H1 (cell line): ENCODE data around the gene ADGRL3.

Experiments used
- CHD1 ChIP-seq: IDR thresholded peaks from 2 replicates; pipeline ENCODE4 v1.6.1; 2012; ENCODE audit warnings: low read depth, low read length, improper control_type of control experiment
- EZH2 ChIP-seq: fragments of 200-600 bp; sonication (generic); IDR thresholded peaks from 2 replicates; pipeline ENCODE4 v1.7.1; 2012; ENCODE audit warnings: low read depth, mild to moderate bottlenecking, moderate library complexity, low read length, inconsistent platforms; ENCODE audit not compliant: severe bottlenecking
- FOSL1 ChIP-seq: IDR thresholded peaks from 2 replicates; pipeline ENCODE4 v1.6.1; 2011; ENCODE audit warnings: mild to moderate bottlenecking, low read depth, low read length, moderate library complexity; ENCODE audit not compliant: insufficient read depth
- GABPA ChIP-seq: IDR thresholded peaks from 2 replicates; pipeline ENCODE4 v1.6.1; 2011; ENCODE audit warnings: mild to moderate bottlenecking, low read length, moderate library complexity, borderline replicate concordance; ENCODE audit not compliant: insufficient read depth
- MAX ChIP-seq: IDR thresholded peaks from 2 replicates; pipeline ENCODE4 v1.6.1; 2012; ENCODE audit warnings: inconsistent platforms
- POLR2A ChIP-seq, 2 experiments: IDR thresholded peaks; 1 replicate in 1 of 2; 2 replicates in 1 of 2; pipeline ENCODE4 v1.6.1; 2011; ENCODE audit warnings: low read depth in 2 of 2, low read length in 2 of 2, mild to moderate bottlenecking in 2 of 2; ENCODE audit errors: control extremely low read depth in 1 of 2
- POLR2AphosphoS5 ChIP-seq: IDR thresholded peaks from 2 replicates; pipeline ENCODE4 v1.6.1; 2011; ENCODE audit warnings: low read depth, low read length
- SAP30 ChIP-seq: fragments of 300-600 bp; sonication (generic); IDR thresholded peaks from 2 replicates; pipeline ENCODE4 v1.7.1; 2012; ENCODE audit warnings: low read length, moderate library complexity, mild to moderate bottlenecking, inconsistent platforms; ENCODE audit not compliant: insufficient read depth, insufficient replicate concordance
- TF ChIP-seq, protein P1 (sequence below): fragments of 300-600 bp; sonication (generic); IDR thresholded peaks from 2 replicates; pipeline ENCODE4 v1.7.1; 2012; ENCODE audit warnings: low read length, moderate library complexity, mild to moderate bottlenecking, inconsistent platforms; ENCODE audit not compliant: insufficient replicate concordance

- TF ChIP-seq EZH2 (no peak), FOSL1 (no peak), POLR2A (IDR thresholded peaks at IDR 0.05; ENCODE audit: control extremely low read depth in 1 of 2, low read depth in 2 of 2, low read length in 2 of 2) (no peak), MAX (no peak), GABPA (no peak), CHD1 (no peak), POLR2AphosphoS5 (no peak), SAP30 (no peak)
- TF ChIP-seq, protein P1, sequence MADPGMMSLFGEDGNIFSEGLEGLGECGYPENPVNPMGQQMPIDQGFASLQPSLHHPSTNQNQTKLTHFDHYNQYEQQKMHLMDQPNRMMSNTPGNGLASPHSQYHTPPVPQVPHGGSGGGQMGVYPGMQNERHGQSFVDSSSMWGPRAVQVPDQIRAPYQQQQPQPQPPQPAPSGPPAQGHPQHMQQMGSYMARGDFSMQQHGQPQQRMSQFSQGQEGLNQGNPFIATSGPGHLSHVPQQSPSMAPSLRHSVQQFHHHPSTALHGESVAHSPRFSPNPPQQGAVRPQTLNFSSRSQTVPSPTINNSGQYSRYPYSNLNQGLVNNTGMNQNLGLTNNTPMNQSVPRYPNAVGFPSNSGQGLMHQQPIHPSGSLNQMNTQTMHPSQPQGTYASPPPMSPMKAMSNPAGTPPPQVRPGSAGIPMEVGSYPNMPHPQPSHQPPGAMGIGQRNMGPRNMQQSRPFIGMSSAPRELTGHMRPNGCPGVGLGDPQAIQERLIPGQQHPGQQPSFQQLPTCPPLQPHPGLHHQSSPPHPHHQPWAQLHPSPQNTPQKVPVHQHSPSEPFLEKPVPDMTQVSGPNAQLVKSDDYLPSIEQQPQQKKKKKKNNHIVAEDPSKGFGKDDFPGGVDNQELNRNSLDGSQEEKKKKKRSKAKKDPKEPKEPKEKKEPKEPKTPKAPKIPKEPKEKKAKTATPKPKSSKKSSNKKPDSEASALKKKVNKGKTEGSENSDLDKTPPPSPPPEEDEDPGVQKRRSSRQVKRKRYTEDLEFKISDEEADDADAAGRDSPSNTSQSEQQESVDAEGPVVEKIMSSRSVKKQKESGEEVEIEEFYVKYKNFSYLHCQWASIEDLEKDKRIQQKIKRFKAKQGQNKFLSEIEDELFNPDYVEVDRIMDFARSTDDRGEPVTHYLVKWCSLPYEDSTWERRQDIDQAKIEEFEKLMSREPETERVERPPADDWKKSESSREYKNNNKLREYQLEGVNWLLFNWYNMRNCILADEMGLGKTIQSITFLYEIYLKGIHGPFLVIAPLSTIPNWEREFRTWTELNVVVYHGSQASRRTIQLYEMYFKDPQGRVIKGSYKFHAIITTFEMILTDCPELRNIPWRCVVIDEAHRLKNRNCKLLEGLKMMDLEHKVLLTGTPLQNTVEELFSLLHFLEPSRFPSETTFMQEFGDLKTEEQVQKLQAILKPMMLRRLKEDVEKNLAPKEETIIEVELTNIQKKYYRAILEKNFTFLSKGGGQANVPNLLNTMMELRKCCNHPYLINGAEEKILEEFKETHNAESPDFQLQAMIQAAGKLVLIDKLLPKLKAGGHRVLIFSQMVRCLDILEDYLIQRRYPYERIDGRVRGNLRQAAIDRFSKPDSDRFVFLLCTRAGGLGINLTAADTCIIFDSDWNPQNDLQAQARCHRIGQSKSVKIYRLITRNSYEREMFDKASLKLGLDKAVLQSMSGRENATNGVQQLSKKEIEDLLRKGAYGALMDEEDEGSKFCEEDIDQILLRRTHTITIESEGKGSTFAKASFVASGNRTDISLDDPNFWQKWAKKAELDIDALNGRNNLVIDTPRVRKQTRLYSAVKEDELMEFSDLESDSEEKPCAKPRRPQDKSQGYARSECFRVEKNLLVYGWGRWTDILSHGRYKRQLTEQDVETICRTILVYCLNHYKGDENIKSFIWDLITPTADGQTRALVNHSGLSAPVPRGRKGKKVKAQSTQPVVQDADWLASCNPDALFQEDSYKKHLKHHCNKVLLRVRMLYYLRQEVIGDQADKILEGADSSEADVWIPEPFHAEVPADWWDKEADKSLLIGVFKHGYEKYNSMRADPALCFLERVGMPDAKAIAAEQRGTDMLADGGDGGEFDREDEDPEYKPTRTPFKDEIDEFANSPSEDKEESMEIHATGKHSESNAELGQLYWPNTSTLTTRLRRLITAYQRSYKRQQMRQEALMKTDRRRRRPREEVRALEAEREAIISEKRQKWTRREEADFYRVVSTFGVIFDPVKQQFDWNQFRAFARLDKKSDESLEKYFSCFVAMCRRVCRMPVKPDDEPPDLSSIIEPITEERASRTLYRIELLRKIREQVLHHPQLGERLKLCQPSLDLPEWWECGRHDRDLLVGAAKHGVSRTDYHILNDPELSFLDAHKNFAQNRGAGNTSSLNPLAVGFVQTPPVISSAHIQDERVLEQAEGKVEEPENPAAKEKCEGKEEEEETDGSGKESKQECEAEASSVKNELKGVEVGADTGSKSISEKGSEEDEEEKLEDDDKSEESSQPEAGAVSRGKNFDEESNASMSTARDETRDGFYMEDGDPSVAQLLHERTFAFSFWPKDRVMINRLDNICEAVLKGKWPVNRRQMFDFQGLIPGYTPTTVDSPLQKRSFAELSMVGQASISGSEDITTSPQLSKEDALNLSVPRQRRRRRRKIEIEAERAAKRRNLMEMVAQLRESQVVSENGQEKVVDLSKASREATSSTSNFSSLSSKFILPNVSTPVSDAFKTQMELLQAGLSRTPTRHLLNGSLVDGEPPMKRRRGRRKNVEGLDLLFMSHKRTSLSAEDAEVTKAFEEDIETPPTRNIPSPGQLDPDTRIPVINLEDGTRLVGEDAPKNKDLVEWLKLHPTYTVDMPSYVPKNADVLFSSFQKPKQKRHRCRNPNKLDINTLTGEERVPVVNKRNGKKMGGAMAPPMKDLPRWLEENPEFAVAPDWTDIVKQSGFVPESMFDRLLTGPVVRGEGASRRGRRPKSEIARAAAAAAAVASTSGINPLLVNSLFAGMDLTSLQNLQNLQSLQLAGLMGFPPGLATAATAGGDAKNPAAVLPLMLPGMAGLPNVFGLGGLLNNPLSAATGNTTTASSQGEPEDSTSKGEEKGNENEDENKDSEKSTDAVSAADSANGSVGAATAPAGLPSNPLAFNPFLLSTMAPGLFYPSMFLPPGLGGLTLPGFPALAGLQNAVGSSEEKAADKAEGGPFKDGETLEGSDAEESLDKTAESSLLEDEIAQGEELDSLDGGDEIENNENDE: no peak
Observed at GRCh38 chr4:61657016-61657415, 456.9 kb downstream of the ADGRL3 start.
